ENCODE data around the gene PNPLA6. TPM values are rescaled to one million over a fixed set of nuclear protein-coding genes. Genes with fewer than 3 reads are reported as not detected.

PNPLA6 gene
- total RNA-seq, 2 donors from 2014 or later: 74.6 to 75.2 TPM

- WGBS: 96% methylated on average over 41 of the region's 41 CpGs
- no peaks in the 10 kb centered on the region for H3K27me3 ChIP-seq (replicated peaks; ENCODE audit: insufficient read depth)
- no peak overlapping the region for H3K27ac ChIP-seq
- H3K9me3 ChIP-seq: no peaks in the 10 kb centered on the region
- intact Hi-C loops (cut with DNase I): no loop called here
- H3K36me3 ChIP-seq: peaks cover 0 to 12% of the 10 kb centered on the region in 2 donors
- no peaks in the 10 kb centered on the region for H3K4me1 ChIP-seq (replicated peaks)
- no peak for DNase-seq (ENCODE audit: low spot score)
- H3K4me3 ChIP-seq: no peak overlapping the region
- no peak for TF ChIP-seq CTCF (IDR thresholded peaks at IDR 0.05)
- no peak for TF ChIP-seq POLR2A (IDR thresholded peaks at IDR 0.05)
- no peak for TF ChIP-seq POLR2AphosphoS5 (IDR thresholded peaks at IDR 0.05)
These were observed 14.8 kb downstream of the PNPLA6 start for GRCh38 chr19:7550169-7550770.

- 29% methylated on average over 38 of the region's 51 CpGs for WGBS
- peak; percentile 75 for DNase-seq (ENCODE audit: low spot score)
These were observed 15.7 kb downstream of the PNPLA6 start for GRCh38 chr19:7550987-7551761.

DNA sequence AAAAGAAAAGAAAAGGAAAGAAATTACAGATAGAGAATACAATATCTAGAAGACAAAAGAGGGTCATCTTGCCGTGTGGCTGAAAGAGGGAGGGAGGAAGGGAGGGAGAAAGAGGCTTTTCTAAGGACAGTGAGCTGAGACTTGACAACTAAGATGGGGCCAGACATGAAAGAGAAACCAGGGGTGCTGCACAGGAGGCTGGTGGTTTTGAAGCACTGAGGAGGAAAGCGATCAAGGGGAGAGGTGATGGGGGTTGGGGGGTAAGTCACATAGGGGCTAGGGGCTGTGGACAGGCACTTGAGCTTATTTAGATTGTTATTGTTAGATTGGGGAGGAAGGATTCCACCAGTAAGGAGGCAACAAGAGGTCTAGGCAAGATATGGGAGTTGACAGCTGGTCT is 17.3 kb downstream of the PNPLA6 start:
- H3K27ac ChIP-seq: no peak overlapping the region
- no peak for TF ChIP-seq CTCF (IDR thresholded peaks at IDR 0.05)
- no peak for TF ChIP-seq POLR2AphosphoS5 (IDR thresholded peaks at IDR 0.05)
- TF ChIP-seq POLR2A (IDR thresholded peaks at IDR 0.05): no peak

More at GRCh38 chr19:7550987-7551761, 15.7 kb downstream of the PNPLA6 start:
- peak overlapping the region in 1 of 2 donors; percentile 31 for H3K4me3 ChIP-seq
- intact Hi-C loops (cut with DNase I): no loop called here
- H3K27ac ChIP-seq: no peak overlapping the region
- no peaks in the 10 kb centered on the region for H3K9me3 ChIP-seq
- H3K36me3 ChIP-seq: peaks cover 0 to 12% of the 10 kb centered on the region in 2 donors
- TF ChIP-seq CTCF (IDR thresholded peaks at IDR 0.05) (no peak), POLR2AphosphoS5 (IDR thresholded peaks at IDR 0.05) (peak; percentile 87), POLR2A (IDR thresholded peaks at IDR 0.05) (no peak)
- no peaks in the 10 kb centered on the region for H3K4me1 ChIP-seq (replicated peaks)
- no peaks in the 10 kb centered on the region for H3K27me3 ChIP-seq (replicated peaks; ENCODE audit: insufficient read depth)

DNA sequence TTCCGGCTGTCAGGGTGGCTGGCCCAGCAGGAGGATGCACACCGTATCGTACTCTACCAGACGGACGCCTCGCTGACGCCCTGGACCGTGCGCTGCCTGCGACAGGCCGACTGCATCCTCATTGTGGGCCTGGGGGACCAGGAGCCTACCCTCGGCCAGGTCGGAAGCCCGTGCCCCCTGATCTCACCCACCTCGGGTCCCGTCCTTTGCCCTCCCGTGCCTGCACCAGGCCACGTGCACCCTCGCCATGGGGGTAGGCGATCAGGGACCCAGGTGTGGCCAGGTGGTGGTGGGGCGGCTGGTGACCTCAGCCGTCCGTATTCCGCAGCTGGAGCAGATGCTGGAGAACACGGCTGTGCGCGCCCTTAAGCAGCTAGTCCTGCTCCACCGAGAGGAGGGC is 19.0 kb downstream of the PNPLA6 start:
- peaks cover 12 to 23% of the 10 kb centered on the region in 2 donors for H3K36me3 ChIP-seq
- 87% methylated on average over 22 of the region's 28 CpGs for WGBS
- no peak overlapping the region for H3K27ac ChIP-seq
- H3K9me3 ChIP-seq: no peaks in the 10 kb centered on the region
- TF ChIP-seq POLR2AphosphoS5 (IDR thresholded peaks at IDR 0.05) (no peak), CTCF (IDR thresholded peaks at IDR 0.05) (no peak)
- H3K4me3 ChIP-seq: no peak overlapping the region
- DNase-seq (ENCODE audit: low spot score): no peak
- intact Hi-C loops (cut with DNase I): no loop called here
- no peaks in the 10 kb centered on the region for H3K4me1 ChIP-seq (replicated peaks)
- H3K27me3 ChIP-seq (replicated peaks; ENCODE audit: insufficient read depth): no peaks in the 10 kb centered on the region

More for the DNA sequence above, 17.3 kb downstream of the PNPLA6 start:
- H3K4me3 ChIP-seq: no peak overlapping the region
- 67% methylated on average over 2 of the region's 2 CpGs for WGBS
- no peak for DNase-seq (ENCODE audit: low spot score)
- no peaks in the 10 kb centered on the region for H3K9me3 ChIP-seq
- H3K4me1 ChIP-seq (replicated peaks): no peaks in the 10 kb centered on the region
- no peaks in the 10 kb centered on the region for H3K27me3 ChIP-seq (replicated peaks; ENCODE audit: insufficient read depth)
- peaks cover 7 to 20% of the 10 kb centered on the region in 2 donors for H3K36me3 ChIP-seq
- intact Hi-C loops (cut with DNase I): no loop called here
